CD4-positive, alpha-beta T cell treated with Interleukin-1 beta for 1 hour (primary cell): Measurements from ENCODE around the gene SLC9A3.

Experiments
- DNase-seq, 2 donors: peaks; one replicate each; pipeline ENCODE4 v3.0.0-alpha.2; 2020 to 2022

The SLC9A3 gene

DNA sequence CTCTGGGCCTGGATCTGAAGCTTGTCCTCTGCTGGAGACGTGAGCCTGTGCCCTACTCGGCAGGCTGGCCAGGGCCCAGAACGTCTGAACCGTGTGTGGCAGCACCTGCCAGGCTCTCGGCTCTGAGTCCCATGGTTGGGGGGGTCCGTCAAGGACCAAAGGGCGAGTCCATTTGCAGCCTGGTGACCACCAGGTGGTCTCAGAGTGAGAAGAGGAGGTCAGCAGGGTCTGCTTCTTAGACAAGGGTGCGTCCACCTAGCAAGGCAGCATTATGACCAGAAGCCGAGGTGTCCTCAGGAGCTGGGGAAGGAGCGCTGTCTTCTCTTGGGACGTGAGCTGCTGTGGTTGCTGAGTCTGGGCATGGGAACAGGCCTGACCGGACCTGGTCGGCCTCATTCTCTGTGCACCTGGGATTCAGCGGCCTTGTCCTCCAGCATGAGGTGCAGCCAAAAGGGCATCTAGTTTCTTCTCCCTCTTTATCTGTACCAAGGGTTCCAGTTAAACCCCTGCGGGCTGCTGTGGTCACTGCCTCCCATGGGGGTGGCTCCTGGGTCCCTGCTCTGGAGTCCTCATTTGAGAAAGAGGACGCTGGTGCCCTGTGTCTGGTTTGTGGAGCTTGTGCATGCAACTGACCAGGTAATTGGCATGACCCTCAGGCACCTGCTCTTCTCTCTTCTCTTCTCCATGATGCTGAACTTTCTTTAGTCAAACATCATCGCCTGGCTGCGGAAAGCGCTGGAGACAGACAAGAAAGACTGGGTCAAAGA lies 66.9 kb downstream of the SLC9A3 start:
- no peak for DNase-seq

DNA sequence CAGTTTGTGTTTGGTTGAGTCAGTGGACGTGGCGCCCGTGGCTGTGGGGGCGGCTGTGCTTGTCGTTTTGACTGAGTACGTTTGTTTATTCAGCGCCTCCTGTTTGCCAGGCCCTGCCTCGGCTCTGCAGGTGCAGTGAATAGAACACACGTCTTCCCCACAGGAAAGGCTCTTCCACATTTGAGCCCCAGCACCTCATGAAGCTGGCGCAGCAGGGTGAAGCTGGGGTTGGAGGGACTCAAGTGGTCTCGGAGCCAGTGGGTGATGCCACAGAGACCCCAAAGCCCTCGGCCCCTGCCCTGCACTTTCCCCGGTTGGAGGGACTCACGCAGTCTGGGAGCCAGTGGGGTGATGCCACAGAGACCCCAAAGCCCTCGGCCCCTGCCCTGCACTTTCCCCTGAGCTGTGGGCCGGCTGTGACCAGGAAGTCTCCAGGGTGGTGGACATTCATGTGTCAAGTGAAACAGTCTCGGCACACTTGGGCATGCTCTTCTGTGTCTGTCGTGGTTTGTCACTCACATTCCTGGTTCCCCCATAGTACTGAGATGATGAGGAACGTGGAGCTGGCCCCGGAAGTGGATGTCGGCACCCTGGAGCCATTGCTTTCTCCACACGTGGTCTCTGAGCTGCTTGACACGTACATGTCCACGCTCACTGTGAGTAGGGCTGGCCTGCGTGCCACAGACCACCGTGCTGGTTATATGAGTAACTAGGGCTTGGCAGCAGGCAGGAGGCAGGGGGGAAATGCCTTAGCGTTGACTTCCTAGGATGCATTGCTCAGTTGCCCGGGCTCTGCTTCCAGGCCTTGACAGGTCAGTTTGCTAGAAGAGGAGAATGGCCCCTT lies 67.7 kb downstream of the SLC9A3 start:
- DNase-seq, result no peak

- no peak for DNase-seq
Observed at GRCh38 chr5:455806-456205, 68.4 kb downstream of the SLC9A3 start.

DNA sequence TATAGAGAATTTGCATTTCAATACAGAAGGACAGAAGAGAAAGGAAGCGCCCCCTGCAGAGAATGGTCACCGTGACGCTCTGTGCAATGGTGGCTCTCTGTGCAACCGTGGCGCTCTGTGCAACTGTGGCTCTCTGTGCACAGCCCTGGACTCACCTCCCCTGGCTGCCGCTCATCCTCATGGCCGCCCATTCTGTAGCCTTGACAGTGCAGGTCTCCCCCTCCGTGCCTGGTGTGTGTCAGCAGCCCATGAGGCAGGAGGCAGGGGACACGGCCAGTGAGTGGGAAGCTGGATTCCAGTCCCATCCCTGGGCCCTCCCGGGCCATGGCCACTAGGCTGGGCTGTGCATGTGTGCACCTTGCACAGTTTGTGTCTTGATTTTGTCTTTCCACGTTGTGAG lies 69.3 kb downstream of the SLC9A3 start:
- no peak for DNase-seq

DNA sequence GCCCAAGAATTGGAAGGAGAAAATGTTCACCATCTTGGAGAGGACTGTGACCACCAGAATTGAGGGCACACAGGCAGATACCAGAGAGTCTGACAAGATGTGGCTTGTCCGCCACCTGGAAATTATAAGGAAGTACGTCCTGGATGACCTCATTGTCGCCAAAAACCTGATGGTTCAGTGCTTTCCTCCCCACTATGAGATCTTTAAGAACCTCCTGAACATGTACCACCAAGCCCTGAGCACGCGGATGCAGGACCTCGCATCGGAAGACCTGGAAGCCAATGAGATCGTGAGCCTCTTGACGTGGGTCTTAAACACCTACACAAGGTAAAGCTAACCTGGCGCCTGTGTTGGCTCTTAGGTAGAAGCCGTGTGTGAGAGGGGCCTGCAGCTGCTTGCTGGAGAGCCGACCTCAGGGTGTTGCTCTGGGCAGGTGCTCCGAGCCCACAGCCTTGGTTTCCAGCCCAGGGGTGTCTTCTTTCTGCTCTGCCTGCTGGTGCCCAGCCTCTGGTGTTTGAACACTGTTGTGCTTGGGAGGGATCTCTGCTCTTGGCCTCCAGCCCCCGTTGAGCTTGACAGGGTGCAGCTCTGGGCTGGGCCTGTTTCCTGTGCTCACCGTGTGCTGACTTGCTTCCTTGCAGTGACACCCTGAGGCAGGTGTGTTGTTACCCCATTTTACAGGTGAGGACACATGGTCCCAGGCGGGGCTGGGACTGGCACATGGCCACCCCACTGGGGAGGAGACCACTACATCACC lies 70.3 kb downstream of the SLC9A3 start:
- DNase-seq, result no peak

- DNase-seq, result no peak
Observed at GRCh38 chr5:452978-453710, 71.1 kb downstream of the SLC9A3 start.

DNA sequence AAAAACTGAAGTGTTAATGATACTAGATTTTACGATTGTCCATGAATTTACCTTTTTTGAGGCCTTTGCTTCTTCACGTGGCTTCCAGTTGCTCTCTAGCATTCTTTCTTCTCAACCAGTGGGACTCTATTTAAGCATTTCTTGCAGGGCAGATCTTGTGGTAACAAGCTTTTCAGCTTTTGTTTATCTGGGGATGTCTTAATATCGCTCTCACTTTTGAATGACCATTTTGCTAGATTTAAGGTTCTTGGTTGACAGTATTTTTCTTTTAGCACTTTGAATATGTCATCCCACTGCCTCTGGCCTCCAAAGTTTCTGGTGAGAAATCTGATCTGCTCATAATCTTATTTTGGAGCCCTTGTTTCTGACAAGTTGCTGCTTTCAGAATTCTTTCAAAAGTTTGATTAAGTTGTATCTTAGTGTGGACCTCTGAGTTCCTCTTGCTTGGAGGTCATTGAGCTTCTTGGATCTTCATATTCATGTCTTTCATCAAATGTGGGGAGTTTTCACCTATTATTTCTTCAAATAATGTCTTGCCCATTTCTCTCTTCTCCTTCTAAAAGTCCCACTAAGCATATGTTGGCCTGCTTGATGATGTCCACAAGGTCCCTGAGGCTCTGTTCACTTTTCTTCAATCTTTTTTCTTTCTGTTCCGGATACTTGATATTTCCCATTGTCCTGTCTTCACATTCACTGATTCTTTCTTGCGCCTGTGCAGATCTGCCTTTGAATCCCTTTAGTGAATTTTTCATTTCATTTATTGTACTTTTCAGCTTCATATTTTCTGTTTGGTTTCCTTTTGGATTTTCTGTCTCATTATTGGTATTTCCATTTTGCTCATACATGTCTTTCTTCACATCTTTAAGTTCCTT lies 72.4 kb downstream of the SLC9A3 start:
- no peak for DNase-seq

GRCh38 chr5:449151-449550 lies 75.1 kb downstream of the SLC9A3 start:
- DNase-seq, result no peak

DNA sequence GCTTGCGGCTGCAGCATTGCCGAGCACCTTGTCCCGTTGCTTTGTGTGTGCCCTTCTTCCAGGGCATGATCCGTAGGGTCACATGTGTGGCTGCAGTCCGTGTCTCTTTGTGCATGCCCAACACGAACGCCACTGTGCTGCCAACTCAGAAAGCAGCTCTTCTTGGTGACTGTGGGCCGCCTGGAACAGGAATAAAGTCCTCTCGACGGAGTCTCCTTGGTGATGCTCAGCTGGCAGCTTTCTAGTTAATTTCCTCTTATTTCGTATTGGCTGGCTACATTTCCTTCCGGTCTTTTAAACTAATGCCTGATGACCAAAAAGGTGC lies 75.5 kb downstream of the SLC9A3 start:
- no peak for DNase-seq

- peak; percentile 7 to 66 for DNase-seq
Observed at GRCh38 chr5:448061-448765, 76.0 kb downstream of the SLC9A3 start.

DNA sequence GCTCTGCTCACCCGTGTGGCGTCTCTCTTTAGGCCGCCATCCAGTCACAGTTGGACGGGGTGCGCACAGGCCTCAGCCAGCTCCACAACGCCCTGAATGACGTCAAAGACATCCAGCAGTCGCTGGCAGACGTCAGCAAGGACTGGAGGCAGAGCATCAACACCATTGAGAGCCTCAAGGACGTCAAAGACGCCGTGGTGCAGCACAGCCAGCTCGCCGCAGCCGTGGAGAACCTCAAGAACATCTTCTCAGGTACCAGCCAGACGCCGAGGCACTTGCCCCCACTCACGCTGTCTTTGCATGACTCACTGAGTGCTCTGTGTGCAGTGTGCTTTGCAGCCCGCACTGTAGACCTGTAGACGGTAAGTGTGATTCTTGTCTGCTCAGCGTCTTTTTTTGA lies 76.7 kb downstream of the SLC9A3 start:
- no peak for DNase-seq

- peak in 1 of 2 donors; percentile 51 for DNase-seq
Observed at GRCh38 chr5:446883-447263, 77.4 kb downstream of the SLC9A3 start.

DNA sequence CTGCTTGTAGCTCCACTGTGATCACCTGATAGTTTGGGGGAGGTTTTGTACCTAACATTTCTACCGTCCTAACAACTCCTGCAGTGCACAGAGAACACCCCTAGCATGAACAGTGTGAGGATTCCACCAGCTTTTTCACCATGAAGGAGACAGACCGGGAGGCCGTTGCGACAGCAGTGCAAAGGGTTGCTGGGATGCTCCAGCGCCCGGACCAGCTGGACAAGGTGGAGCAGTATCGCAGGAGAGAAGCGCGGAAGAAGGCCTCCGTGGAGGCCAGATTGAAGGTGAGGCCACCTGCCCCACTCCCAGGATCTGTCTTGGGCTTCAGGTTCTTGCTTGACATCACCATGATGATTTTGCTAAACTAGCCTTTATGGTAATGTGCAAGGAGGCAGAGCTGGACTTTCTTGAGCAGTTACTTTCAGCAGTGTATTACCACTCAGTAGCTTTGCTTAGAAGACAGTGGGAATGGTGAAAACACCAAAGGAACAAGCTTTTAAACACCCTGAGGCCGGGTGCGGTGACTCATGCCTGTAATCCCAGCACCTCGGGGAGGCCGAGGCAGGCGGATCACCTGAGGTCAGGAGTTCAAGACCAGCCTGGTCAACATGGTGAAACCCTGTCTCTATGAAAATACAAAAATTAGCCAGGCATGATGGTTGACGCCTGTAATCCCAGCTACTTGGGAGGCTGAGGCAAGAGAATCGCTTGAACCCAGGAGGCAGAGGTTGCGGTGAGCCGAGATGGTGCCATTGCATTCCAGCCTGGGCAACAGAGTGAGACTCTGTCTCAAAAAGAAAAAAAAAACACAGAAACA lies 78.0 kb downstream of the SLC9A3 start:
- no peak for DNase-seq

DNA sequence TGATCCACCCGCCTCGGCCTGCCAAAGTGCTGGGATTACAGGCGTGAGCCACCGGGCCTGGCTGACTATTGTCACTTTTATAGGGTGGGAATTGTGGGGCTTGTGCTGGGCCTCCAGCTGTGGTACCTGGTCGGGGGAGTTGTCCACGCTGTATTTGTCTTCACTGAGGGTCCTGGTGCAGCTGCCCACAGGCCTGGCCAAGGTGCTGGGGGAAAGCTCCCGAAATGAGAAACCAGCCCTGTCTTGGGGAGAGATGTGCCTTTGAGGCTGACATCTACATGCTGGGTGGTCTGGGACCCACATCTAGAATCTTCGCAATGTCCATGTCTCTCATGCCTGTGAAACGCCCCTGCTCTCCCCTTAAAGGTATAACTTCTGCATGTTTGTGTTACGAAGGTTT lies 78.7 kb downstream of the SLC9A3 start:
- DNase-seq, result no peak

GRCh38 chr5:444226-444625 lies 80.0 kb downstream of the SLC9A3 start:
- DNase-seq, result no peak

- DNase-seq, result peak; percentile 21 to 32
Observed at GRCh38 chr5:443239-444151, 80.8 kb downstream of the SLC9A3 start.

DNA sequence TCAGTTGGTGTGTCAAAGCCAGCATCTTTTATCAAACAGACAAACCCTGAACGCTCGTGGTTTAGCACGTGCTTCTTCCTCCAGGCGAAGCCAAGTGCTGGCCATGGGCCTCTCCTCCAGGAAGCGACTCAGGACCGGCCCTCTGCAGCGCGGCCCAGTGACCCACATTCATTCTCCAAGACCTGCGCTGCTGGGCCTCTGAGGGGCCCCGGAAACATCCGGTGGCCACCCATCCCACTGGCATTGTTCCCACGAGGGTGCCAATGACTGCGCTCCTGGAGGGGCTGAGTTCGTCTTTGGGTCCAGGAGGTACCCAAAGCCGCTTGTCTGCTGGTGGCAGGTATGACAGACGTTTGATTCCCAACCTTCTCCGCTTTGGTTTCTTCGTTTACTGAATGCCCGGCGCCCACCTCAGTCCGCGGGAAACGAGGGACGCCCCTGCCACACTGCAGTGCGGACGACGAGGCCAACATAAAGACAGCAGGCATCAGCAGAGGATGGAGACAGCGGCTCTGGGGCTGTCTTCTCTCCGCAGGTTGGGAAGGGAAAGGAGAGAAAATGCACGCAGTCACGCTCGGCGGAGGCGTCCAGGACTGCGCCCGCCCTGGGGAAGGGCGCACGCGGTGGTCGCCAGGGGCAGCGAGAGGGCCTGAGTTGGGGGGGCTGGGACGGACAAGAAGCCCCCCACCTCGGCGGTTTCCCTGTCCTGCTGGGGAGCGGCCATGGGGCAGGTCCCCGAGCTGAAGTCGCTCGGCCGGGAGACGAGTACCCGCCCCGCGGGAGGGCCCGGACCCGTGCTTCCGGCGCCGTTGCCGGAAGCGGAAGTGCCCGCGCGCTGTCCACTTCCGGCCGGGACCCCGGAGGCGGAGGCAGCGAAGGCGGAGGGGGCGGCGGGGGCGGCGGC lies 81.7 kb downstream of the SLC9A3 start, which contains the start of gene EXOC3:
EXOC3 (plus strand) TSS at position 842 of the 904 bp plus-strand sequence. CDS start 3,030 bp downstream, outside the sequence.
- DNase-seq, result peak; percentile 78 to 80

DNA sequence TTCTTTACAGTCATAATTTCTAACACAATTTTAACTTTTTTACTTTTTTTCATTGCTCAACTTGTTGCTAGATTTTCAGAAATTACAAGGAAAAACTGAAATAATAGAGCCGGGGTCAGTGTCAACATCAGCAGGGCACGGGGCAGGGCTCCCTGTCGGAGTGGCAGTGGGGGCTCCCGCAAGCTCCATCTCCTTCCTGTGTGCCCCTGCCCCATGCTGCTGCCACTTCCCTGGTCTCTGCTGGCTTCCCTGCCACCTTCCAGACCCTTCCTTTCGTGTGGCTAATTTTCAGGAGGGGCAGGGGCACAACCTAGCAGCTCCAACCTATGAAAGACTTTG lies 82.3 kb downstream of the SLC9A3 start:
- no peak for DNase-seq
